GM12875 (cell line): ENCODE measurements around the gene CAB39L.
"Not testable (repeated sequence)": the region's sequence is repeated elsewhere in the genome, so short reads cannot be mapped to it uniquely, and the experiment has no call there.

Source experiments
- H3K4me3 ChIP-seq: one replicate; pipeline ENCODE4 v1.5.1; 2011; ENCODE audit warnings: low read depth, low read length, control low read depth
- CTCF ChIP-seq: IDR thresholded peaks from 2 replicates; pipeline ENCODE4 v1.5.1; 2011; ENCODE audit warnings: low read depth, mild to moderate bottlenecking, control low read depth, inconsistent platforms, low read length, moderate library complexity, borderline replicate concordance; ENCODE audit not compliant: insufficient read depth

CAB39L gene

GRCh38 chr13:49295244-49295643 is 148.6 kb downstream of the CAB39L start:
- no peak overlapping the region for H3K4me3 ChIP-seq
- no peak for TF ChIP-seq CTCF

GRCh38 chr13:49294723-49295122 is 149.1 kb downstream of the CAB39L start:
- not testable (repeated sequence) for H3K4me3 ChIP-seq

GRCh38 chr13:49292742-49293486 is 150.9 kb downstream of the CAB39L start:
- H3K4me3 ChIP-seq: no peak overlapping the region
- no peak for TF ChIP-seq CTCF

GRCh38 chr13:49288458-49288857 is 155.4 kb downstream of the CAB39L start:
- TF ChIP-seq CTCF: no peak
- no peak overlapping the region for H3K4me3 ChIP-seq

GRCh38 chr13:49287995-49288394 is 155.9 kb downstream of the CAB39L start:
- TF ChIP-seq CTCF: no peak
- H3K4me3 ChIP-seq: no peak overlapping the region

GRCh38 chr13:49279885-49280284 is 164.0 kb downstream of the CAB39L start:
- no peak for TF ChIP-seq CTCF
- no peak overlapping the region for H3K4me3 ChIP-seq

GRCh38 chr13:49279112-49279511 is 164.8 kb downstream of the CAB39L start:
- TF ChIP-seq CTCF: no peak
- no peak overlapping the region for H3K4me3 ChIP-seq
